ENCODE data around the gene CEP85L. TPM values are rescaled to one million over a fixed set of nuclear protein-coding genes. Genes with fewer than 3 reads are reported as not detected.

CEP85L gene
- total and polyA plus RNA-seq, 2 experiments from 2014 or later: 9.1 to 10.1 TPM

DNA sequence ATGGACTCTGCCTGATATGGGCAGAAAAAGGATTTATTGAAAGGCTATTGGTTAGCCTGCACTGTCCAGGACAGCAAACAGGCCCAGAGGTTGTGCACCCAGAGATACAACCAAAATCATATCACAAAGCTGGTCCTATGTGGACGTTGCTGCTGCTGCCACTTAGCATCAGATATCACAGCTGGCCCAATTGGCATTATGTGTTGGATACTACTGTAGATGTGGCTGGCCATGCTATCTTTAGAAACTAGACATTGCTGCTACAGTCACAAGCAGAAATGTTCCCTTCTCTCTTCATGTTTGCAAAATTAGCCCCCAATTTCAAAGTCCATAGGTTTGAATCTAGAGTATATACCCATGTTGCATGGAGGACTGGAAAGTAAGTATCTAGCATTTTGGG is 42.2 kb upstream of the CEP85L start:
- Histone ChIP-seq H3K79me2 (replicated peaks; ENCODE audit: insufficient read depth) (no peaks in the 10 kb centered on the region), H3K4me1 (ENCODE audit: insufficient read depth) (no peaks in the 10 kb centered on the region), H3K27ac (ENCODE audit: low read depth) (no peak overlapping the region), H3K27me3 (ENCODE audit: insufficient read depth) (no peaks in the 10 kb centered on the region), H3K36me3 (ENCODE audit: insufficient read depth) (no peaks in the 10 kb centered on the region), H3F3A (replicated peaks; ENCODE audit: low read depth) (no peaks in the 10 kb centered on the region), H3K9me2 (ENCODE audit: insufficient read depth) (no peaks in the 10 kb centered on the region), H4K20me1 (replicated peaks; ENCODE audit: insufficient read depth) (no peaks in the 10 kb centered on the region), H2AFZ (no peak overlapping the region), H3K4me3 (no peak overlapping the region), H3K4me2 (no peak overlapping the region)
- no peaks in the 10 kb centered on the region for H3K4me1 Mint-ChIP-seq
- DNase-seq (ENCODE audit: low spot score): no peak
- no peaks in the 10 kb centered on the region for H3K36me3 Mint-ChIP-seq (ENCODE audit: low read depth)
- peaks cover 1% of the 10 kb centered on the region for H3K27me3 Mint-ChIP-seq (ENCODE audit: insufficient read depth, low read depth, poor library complexity)
- TF ChIP-seq ZNF331 (CRISPR knock-in tag; IDR thresholded peaks at IDR 0.05; ENCODE audit: low read depth) (no peak), ZNF114 (CRISPR knock-in tag; IDR thresholded peaks at IDR 0.05) (no peak), POLR2AphosphoS5 (IDR thresholded peaks at IDR 0.05; ENCODE audit: low read depth) (no peak), JUNB (IDR thresholded peaks at IDR 0.05; ENCODE audit: unreplicated experiment) (no peak), NANOG (IDR thresholded peaks at IDR 0.05; ENCODE audit: borderline replicate concordance) (no peak), CREB1 (CRISPR knock-in tag; IDR thresholded peaks at IDR 0.05; ENCODE audit: low read depth) (no peak), STAT1 (IDR thresholded peaks at IDR 0.05; ENCODE audit: unreplicated experiment) (no peak), EZH2phosphoT487 (IDR thresholded peaks at IDR 0.05; ENCODE audit: unreplicated experiment) (no peak), EZH2 (IDR thresholded peaks at IDR 0.05; ENCODE audit: low read depth, unreplicated experiment) (no peak)
- TF ChIP-seq, protein P1, sequence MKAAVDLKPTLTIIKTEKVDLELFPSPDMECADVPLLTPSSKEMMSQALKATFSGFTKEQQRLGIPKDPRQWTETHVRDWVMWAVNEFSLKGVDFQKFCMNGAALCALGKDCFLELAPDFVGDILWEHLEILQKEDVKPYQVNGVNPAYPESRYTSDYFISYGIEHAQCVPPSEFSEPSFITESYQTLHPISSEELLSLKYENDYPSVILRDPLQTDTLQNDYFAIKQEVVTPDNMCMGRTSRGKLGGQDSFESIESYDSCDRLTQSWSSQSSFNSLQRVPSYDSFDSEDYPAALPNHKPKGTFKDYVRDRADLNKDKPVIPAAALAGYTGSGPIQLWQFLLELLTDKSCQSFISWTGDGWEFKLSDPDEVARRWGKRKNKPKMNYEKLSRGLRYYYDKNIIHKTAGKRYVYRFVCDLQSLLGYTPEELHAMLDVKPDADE (IDR thresholded peaks at IDR 0.05): no peak
- TF ChIP-seq, protein P2, sequence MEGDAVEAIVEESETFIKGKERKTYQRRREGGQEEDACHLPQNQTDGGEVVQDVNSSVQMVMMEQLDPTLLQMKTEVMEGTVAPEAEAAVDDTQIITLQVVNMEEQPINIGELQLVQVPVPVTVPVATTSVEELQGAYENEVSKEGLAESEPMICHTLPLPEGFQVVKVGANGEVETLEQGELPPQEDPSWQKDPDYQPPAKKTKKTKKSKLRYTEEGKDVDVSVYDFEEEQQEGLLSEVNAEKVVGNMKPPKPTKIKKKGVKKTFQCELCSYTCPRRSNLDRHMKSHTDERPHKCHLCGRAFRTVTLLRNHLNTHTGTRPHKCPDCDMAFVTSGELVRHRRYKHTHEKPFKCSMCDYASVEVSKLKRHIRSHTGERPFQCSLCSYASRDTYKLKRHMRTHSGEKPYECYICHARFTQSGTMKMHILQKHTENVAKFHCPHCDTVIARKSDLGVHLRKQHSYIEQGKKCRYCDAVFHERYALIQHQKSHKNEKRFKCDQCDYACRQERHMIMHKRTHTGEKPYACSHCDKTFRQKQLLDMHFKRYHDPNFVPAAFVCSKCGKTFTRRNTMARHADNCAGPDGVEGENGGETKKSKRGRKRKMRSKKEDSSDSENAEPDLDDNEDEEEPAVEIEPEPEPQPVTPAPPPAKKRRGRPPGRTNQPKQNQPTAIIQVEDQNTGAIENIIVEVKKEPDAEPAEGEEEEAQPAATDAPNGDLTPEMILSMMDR (conservative IDR thresholded peaks at IDR 0.05; ENCODE audit: low read depth in 2 of 2): no peak
- TF ChIP-seq, protein P3, sequence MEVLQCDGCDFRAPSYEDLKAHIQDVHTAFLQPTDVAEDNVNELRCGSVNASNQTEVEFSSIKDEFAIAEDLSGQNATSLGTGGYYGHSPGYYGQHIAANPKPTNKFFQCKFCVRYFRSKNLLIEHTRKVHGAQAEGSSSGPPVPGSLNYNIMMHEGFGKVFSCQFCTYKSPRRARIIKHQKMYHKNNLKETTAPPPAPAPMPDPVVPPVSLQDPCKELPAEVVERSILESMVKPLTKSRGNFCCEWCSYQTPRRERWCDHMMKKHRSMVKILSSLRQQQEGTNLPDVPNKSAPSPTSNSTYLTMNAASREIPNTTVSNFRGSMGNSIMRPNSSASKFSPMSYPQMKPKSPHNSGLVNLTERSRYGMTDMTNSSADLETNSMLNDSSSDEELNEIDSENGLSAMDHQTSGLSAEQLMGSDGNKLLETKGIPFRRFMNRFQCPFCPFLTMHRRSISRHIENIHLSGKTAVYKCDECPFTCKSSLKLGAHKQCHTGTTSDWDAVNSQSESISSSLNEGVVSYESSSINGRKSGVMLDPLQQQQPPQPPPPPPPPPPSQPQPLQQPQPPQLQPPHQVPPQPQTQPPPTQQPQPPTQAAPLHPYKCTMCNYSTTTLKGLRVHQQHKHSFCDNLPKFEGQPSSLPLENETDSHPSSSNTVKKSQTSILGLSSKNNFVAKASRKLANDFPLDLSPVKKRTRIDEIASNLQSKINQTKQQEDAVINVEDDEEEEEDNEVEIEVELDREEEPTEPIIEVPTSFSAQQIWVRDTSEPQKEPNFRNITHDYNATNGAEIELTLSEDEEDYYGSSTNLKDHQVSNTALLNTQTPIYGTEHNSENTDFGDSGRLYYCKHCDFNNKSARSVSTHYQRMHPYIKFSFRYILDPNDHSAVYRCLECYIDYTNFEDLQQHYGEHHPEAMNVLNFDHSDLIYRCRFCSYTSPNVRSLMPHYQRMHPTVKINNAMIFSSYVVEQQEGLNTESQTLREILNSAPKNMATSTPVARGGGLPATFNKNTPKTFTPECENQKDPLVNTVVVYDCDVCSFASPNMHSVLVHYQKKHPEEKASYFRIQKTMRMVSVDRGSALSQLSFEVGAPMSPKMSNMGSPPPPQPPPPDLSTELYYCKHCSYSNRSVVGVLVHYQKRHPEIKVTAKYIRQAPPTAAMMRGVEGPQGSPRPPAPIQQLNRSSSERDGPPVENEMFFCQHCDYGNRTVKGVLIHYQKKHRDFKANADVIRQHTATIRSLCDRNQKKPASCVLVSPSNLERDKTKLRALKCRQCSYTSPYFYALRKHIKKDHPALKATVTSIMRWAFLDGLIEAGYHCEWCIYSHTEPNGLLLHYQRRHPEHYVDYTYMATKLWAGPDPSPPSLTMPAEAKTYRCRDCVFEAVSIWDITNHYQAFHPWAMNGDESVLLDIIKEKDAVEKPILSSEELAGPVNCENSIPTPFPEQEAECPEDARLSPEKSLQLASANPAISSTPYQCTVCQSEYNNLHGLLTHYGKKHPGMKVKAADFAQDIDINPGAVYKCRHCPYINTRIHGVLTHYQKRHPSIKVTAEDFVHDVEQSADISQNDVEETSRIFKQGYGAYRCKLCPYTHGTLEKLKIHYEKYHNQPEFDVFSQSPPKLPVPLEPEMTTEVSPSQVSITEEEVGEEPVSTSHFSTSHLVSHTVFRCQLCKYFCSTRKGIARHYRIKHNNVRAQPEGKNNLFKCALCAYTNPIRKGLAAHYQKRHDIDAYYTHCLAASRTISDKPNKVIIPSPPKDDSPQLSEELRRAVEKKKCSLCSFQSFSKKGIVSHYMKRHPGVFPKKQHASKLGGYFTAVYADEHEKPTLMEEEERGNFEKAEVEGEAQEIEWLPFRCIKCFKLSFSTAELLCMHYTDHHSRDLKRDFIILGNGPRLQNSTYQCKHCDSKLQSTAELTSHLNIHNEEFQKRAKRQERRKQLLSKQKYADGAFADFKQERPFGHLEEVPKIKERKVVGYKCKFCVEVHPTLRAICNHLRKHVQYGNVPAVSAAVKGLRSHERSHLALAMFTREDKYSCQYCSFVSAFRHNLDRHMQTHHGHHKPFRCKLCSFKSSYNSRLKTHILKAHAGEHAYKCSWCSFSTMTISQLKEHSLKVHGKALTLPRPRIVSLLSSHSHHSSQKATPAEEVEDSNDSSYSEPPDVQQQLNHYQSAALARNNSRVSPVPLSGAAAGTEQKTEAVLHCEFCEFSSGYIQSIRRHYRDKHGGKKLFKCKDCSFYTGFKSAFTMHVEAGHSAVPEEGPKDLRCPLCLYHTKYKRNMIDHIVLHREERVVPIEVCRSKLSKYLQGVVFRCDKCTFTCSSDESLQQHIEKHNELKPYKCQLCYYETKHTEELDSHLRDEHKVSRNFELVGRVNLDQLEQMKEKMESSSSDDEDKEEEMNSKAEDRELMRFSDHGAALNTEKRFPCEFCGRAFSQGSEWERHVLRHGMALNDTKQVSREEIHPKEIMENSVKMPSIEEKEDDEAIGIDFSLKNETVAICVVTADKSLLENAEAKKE (CRISPR knock-in tag; IDR thresholded peaks at IDR 0.05): no peak
- TF ChIP-seq, protein P4, sequence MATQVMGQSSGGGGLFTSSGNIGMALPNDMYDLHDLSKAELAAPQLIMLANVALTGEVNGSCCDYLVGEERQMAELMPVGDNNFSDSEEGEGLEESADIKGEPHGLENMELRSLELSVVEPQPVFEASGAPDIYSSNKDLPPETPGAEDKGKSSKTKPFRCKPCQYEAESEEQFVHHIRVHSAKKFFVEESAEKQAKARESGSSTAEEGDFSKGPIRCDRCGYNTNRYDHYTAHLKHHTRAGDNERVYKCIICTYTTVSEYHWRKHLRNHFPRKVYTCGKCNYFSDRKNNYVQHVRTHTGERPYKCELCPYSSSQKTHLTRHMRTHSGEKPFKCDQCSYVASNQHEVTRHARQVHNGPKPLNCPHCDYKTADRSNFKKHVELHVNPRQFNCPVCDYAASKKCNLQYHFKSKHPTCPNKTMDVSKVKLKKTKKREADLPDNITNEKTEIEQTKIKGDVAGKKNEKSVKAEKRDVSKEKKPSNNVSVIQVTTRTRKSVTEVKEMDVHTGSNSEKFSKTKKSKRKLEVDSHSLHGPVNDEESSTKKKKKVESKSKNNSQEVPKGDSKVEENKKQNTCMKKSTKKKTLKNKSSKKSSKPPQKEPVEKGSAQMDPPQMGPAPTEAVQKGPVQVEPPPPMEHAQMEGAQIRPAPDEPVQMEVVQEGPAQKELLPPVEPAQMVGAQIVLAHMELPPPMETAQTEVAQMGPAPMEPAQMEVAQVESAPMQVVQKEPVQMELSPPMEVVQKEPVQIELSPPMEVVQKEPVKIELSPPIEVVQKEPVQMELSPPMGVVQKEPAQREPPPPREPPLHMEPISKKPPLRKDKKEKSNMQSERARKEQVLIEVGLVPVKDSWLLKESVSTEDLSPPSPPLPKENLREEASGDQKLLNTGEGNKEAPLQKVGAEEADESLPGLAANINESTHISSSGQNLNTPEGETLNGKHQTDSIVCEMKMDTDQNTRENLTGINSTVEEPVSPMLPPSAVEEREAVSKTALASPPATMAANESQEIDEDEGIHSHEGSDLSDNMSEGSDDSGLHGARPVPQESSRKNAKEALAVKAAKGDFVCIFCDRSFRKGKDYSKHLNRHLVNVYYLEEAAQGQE (IDR thresholded peaks at IDR 0.05; ENCODE audit: unreplicated experiment): no peak
- H3K27ac Mint-ChIP-seq: no peak overlapping the region
- no peak for ATAC-seq
- no peaks in the 10 kb centered on the region for H3K9me3 Mint-ChIP-seq
- H3K4me3 Mint-ChIP-seq: no peak overlapping the region
